NB4 (cell line): Measurements from ENCODE around the gene DRG2.
A peak's percentile ranks its signal among the peaks of the same experiment; 100 is the strongest.

Experiments used
- MAX ChIP-seq: IDR thresholded peaks from 2 replicates; pipeline ENCODE4 v1.6.1; 2011; ENCODE audit warnings: low read depth, low read length
- TF ChIP-seq, protein P1 (sequence below): IDR thresholded peaks from one replicate; pipeline ENCODE4 v1.5.1; 2012; ENCODE audit warnings: low read depth, low read length

DNA sequence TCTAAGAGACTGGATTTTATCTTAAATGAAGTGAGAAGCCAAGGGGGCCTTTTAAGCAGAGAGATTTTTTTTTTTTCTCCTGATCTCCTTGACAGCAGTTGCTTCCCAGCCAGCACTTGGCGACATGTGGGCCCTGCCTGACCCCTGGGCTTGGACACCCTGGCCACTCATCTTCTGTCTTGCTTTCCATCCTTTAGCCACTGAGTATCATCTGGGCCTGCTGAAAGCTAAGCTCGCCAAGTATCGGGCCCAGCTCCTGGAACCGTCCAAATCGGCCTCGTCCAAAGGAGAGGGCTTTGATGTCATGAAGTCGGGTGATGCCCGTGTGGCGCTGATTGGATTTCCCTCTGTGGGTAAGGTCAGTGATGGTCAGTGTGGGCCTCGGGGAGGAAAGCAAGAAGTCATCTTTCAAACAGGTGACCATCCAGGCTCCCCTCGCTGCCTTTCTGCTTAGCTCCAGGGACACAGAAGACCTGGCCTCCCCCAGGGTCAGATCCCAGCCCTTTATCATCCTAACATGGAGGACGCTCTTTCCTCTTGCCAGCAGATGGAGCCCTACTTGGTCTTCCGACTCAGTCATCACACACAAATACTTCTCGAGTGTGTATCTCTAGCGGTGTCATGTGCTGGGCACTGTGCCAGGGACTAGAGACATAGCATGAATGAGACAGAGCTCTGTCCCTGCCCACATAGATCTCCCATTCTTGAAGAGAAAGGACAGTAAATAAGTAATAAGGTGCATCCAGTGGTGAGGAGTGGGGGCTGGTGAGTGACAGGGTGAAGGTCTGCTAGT is 6.1 kb downstream of the DRG2 start:
- TF ChIP-seq, protein P1, sequence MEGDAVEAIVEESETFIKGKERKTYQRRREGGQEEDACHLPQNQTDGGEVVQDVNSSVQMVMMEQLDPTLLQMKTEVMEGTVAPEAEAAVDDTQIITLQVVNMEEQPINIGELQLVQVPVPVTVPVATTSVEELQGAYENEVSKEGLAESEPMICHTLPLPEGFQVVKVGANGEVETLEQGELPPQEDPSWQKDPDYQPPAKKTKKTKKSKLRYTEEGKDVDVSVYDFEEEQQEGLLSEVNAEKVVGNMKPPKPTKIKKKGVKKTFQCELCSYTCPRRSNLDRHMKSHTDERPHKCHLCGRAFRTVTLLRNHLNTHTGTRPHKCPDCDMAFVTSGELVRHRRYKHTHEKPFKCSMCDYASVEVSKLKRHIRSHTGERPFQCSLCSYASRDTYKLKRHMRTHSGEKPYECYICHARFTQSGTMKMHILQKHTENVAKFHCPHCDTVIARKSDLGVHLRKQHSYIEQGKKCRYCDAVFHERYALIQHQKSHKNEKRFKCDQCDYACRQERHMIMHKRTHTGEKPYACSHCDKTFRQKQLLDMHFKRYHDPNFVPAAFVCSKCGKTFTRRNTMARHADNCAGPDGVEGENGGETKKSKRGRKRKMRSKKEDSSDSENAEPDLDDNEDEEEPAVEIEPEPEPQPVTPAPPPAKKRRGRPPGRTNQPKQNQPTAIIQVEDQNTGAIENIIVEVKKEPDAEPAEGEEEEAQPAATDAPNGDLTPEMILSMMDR: peak; percentile 66
- no peak for TF ChIP-seq MAX
